Measurements from ENCODE around the gene POF1B. TPM values are rescaled to one million over a fixed set of nuclear protein-coding genes. Genes with fewer than 3 reads are reported as not detected.
"Not testable (repeated sequence)": the region's sequence is repeated elsewhere in the genome, so short reads cannot be mapped to it uniquely, and the experiment has no call there.

Gene POF1B
- total RNA-seq, 1 donor from 2014 or later, result 18.7 TPM

- no peaks in the 10 kb centered on the region for H3K4me1 ChIP-seq
- TF ChIP-seq POLR2AphosphoS5 (IDR thresholded peaks at IDR 0.05; ENCODE audit: insufficient read depth in 1 of 2, low read depth in 1 of 2), result no peak
- no peak for TF ChIP-seq POLR2A (IDR thresholded peaks at IDR 0.05)
- TF ChIP-seq CTCF (IDR thresholded peaks at IDR 0.05), result no peak
- no peak overlapping the region for H3K27ac ChIP-seq
- H3K36me3 ChIP-seq, result no peaks in the 10 kb centered on the region
- H3K4me3 ChIP-seq, result no peak overlapping the region
- H3K27me3 ChIP-seq, result no peaks in the 10 kb centered on the region
- no peak for DNase-seq (ENCODE audit: extremely low spot score in 2 of 2)
- no peaks in the 10 kb centered on the region for H3K9me3 ChIP-seq
- intact Hi-C loops (cut with DNase I), result no loop called here
Observed at GRCh38 chrX:85345523-85345922, 33.9 kb downstream of the POF1B start.

DNA sequence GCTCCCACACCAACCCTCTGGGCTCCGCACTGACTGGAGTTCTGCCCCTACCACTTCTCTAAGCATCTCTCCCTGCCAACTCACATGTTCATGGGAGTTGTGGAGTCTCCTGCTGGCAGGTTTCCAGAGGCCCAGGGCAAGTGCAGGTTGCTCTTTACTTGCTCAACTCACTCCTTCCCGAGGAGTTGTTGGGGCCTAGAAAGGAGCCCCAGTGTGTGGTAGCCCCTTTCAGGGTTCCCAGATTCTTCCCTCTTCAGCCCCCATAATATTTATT lies 52.5 kb downstream of the POF1B start:
- Histone ChIP-seq H3K27ac (no peak overlapping the region), H3K4me3 (no peak overlapping the region), H3K36me3 (no peaks in the 10 kb centered on the region), H3K4me1 (no peaks in the 10 kb centered on the region), H3K9me3 (no peaks in the 10 kb centered on the region), H3K27me3 (no peaks in the 10 kb centered on the region)
- no peak for TF ChIP-seq POLR2AphosphoS5 (IDR thresholded peaks at IDR 0.05; ENCODE audit: insufficient read depth in 1 of 2, low read depth in 1 of 2)
- no peak for TF ChIP-seq POLR2A (IDR thresholded peaks at IDR 0.05)
- TF ChIP-seq CTCF (IDR thresholded peaks at IDR 0.05), result no peak
- DNase-seq (ENCODE audit: extremely low spot score in 2 of 2), result no peak
- intact Hi-C loops (cut with DNase I), result no loop called here

DNA sequence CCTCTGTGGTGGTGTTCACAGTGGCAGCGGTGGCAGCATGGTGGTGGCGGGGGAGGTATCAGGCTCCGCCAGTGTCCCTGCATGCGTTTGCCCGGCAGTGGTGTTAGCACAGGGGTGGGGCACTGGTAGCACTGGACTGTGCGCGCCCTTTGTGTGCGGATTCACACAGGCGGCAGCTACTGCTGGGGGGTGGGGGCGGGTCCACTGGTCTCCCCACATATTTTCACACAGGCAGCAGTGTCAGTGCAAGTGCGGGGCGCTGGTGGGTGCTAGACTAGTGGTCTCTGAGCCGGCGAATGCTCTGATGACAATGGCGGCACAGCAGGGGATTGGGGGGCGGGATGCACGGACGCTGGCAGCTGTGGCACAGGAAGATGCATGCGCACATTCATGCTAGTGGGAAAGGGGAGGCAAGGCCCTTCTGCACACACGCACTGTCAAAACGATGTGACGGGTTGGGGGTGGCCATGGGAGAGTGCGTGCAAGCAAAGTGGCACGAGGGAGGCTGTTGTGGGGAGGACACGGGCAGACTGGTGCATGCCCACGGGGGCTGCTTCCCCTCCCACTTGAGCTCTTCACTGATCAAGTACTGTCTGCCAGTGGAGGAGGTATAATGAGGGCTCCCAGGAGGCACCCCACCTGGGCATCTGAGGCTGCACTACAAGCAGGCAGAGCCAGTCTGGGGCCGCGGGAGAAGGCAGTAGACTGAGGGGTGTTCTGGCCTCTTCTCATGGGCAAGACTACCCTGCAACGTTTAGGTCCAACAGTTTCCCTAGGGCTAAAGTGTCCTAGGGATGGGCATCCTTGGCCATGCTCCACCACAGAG lies 53.0 kb downstream of the POF1B start:
- DNase-seq (ENCODE audit: extremely low spot score in 2 of 2), result no peak
- intact Hi-C loops (cut with DNase I), result no loop called here
- no peak for TF ChIP-seq CTCF (IDR thresholded peaks at IDR 0.05)
- TF ChIP-seq POLR2A (IDR thresholded peaks at IDR 0.05), result no peak
- TF ChIP-seq POLR2AphosphoS5 (IDR thresholded peaks at IDR 0.05; ENCODE audit: insufficient read depth in 1 of 2, low read depth in 1 of 2), result no peak
- Histone ChIP-seq H3K4me3 (no peak overlapping the region), H3K9me3 (no peaks in the 10 kb centered on the region), H3K4me1 (no peaks in the 10 kb centered on the region), H3K27me3 (no peaks in the 10 kb centered on the region), H3K27ac (no peak overlapping the region), H3K36me3 (no peaks in the 10 kb centered on the region)

- DNase-seq (ENCODE audit: extremely low spot score in 2 of 2); H3K27ac ChIP-seq; H3K4me1 ChIP-seq; H3K27me3 ChIP-seq; H3K36me3 ChIP-seq; intact Hi-C loops (cut with DNase I); H3K9me3 ChIP-seq; H3K4me3 ChIP-seq: not testable (repeated sequence)
Observed at GRCh38 chrX:85311348-85311747, 68.1 kb downstream of the POF1B start.

DNA sequence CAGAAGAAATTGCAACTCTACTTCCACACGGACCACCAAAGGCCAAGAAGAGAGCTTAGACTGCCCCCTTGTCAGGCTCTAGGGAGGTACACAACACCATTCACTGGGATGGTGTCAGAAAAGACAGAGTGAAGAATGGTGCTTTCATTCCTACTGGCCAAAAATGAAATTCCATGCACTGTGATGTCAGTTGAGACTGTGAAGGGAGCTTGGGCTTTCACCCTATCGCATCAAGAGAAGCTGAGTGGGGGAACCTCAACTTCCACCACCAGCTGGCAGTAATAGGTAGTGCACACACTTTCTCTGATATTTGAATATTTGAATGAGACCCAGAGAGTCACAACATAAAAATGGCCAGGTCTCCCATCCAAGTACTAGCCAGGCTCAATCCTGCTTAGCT lies 69.7 kb downstream of the POF1B start:
- no peak for DNase-seq (ENCODE audit: extremely low spot score in 2 of 2)
- Histone ChIP-seq H3K36me3 (no peaks in the 10 kb centered on the region), H3K27me3 (no peaks in the 10 kb centered on the region), H3K9me3 (no peaks in the 10 kb centered on the region), H3K27ac (no peak overlapping the region), H3K4me3 (no peak overlapping the region), H3K4me1 (no peaks in the 10 kb centered on the region)
- TF ChIP-seq POLR2AphosphoS5 (IDR thresholded peaks at IDR 0.05; ENCODE audit: insufficient read depth in 1 of 2, low read depth in 1 of 2), result no peak
- TF ChIP-seq POLR2A (IDR thresholded peaks at IDR 0.05), result no peak
- no peak for TF ChIP-seq CTCF (IDR thresholded peaks at IDR 0.05)
- intact Hi-C loops (cut with DNase I), result no loop called here
